ENCODE results near the gene IL13.
A peak's percentile ranks its signal among the peaks of the same experiment; 100 is the strongest.
"Not testable (repeated sequence)": the region's sequence is repeated elsewhere in the genome, so short reads cannot be mapped to it uniquely, and the experiment has no call there.

The IL13 gene

GRCh38 chr5:132657676-132658380 is at the start of gene IL13:
Gene IL13, plus strand, starts transcription at chr5:132658173. Its CDS starts 14 bp downstream, at chr5:132658187.
- peaks cover 8% of the 10 kb centered on the region for H3K27me3 Mint-ChIP-seq
- no peak within 1 kb of the TSS for H3K27ac Mint-ChIP-seq (ENCODE audit: low read depth)
- H3K4me1 Mint-ChIP-seq = peaks cover 13% of the 10 kb centered on the region
- ATAC-seq (replicated peaks; ENCODE audit: extremely low read depth, poor library complexity, severe bottlenecking) = no peak
- H3K9me3 Mint-ChIP-seq = no peaks in the 10 kb centered on the region
- no peaks in the 10 kb centered on the region for H3K36me3 Mint-ChIP-seq (ENCODE audit: insufficient read depth)
- DNase-seq (ENCODE audit: low spot score in 2 of 2) = no peak
- peak within 1 kb of the TSS; percentile 72 for H3K4me3 Mint-ChIP-seq

DNA sequence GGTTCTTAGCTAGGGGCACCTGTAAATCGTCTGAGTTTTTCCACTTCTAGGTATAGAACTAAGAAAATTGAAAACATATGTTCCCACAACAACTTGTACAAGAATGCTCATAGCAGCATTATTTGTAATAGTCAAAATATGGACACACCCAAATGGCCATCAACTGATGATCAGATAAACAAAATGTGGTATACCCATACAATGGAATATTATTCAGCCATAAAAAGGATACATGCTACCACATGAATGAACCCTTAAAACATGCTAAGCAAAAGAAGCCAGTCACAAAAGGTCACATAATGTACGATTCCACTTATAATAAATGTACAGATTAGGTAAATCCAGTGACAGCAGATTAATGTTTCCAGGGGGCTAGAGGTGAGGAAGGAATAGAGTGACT is 46.0 kb upstream of the IL13 start:
- Mint-ChIP-seq H3K27me3 (no peaks in the 10 kb centered on the region), H3K9me3 (peaks cover 5% of the 10 kb centered on the region), H3K4me3 (no peak overlapping the region), H3K27ac (ENCODE audit: low read depth) (no peak overlapping the region), H3K4me1 (no peaks in the 10 kb centered on the region), H3K36me3 (ENCODE audit: insufficient read depth) (peaks cover 27% of the 10 kb centered on the region)
- ATAC-seq (replicated peaks; ENCODE audit: extremely low read depth, poor library complexity, severe bottlenecking) = no peak
- DNase-seq (ENCODE audit: low spot score in 2 of 2) = no peak

- Mint-ChIP-seq H3K36me3 (ENCODE audit: insufficient read depth) (peaks cover 28% of the 10 kb centered on the region), H3K4me3 (no peak overlapping the region), H3K4me1 (no peaks in the 10 kb centered on the region), H3K27me3 (no peaks in the 10 kb centered on the region), H3K27ac (ENCODE audit: low read depth) (no peak overlapping the region), H3K9me3 (peaks cover 5% of the 10 kb centered on the region)
- ATAC-seq (replicated peaks; ENCODE audit: extremely low read depth, poor library complexity, severe bottlenecking) = no peak
- DNase-seq (ENCODE audit: low spot score in 2 of 2) = no peak
Observed at GRCh38 chr5:132612846-132613245, 45.1 kb upstream of the IL13 start.

- Mint-ChIP-seq H3K4me3 (no peak overlapping the region), H3K27ac (ENCODE audit: low read depth) (no peak overlapping the region)
Observed at GRCh38 chr5:132621699-132622098, 36.3 kb upstream of the IL13 start.

GRCh38 chr5:132622608-132623007 is 35.4 kb upstream of the IL13 start:
- no peaks in the 10 kb centered on the region for H3K9me3 Mint-ChIP-seq
- no peak for ATAC-seq (replicated peaks; ENCODE audit: extremely low read depth, poor library complexity, severe bottlenecking)
- H3K27me3 Mint-ChIP-seq = no peaks in the 10 kb centered on the region
- H3K36me3 Mint-ChIP-seq (ENCODE audit: insufficient read depth) = peaks cover 32% of the 10 kb centered on the region
- H3K4me1 Mint-ChIP-seq = no peaks in the 10 kb centered on the region
- no peak for DNase-seq (ENCODE audit: low spot score in 2 of 2)
- H3K27ac Mint-ChIP-seq (ENCODE audit: low read depth) = peak overlapping the region; percentile 67
- H3K4me3 Mint-ChIP-seq = no peak overlapping the region

More at GRCh38 chr5:132621699-132622098, 36.3 kb upstream of the IL13 start:
- no peaks in the 10 kb centered on the region for H3K4me1 Mint-ChIP-seq
- H3K27me3 Mint-ChIP-seq = no peaks in the 10 kb centered on the region
- H3K36me3 Mint-ChIP-seq (ENCODE audit: insufficient read depth) = peaks cover 35% of the 10 kb centered on the region
- DNase-seq (ENCODE audit: low spot score in 2 of 2) (no peak), ATAC-seq (replicated peaks; ENCODE audit: extremely low read depth, poor library complexity, severe bottlenecking) (no peak)
- H3K9me3 Mint-ChIP-seq = no peaks in the 10 kb centered on the region

DNA sequence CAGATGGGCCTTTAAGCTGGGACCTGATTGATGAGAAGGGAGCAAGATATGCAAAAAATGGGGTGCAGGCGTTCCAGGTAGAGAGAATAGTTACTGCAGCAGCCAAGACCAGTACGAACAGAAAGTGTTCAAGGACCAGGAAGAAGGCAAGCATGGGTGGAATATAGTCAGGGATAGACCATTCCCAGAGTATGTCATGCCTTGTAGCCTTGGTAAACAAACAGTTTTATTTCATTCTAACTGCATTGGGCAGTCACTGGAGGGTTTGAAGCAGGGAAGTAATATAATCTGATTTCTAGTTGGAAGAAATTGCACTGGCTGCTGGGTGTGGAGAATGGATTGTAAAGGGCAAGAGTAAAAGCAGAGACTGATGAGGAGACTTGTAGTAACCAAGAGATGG is 30.5 kb upstream of the IL13 start:
- H3K27ac Mint-ChIP-seq (ENCODE audit: low read depth) = no peak overlapping the region

GRCh38 chr5:132628814-132629213 is 29.2 kb upstream of the IL13 start:
- Mint-ChIP-seq H3K4me3 (peak overlapping the region; percentile 5), H3K27me3 (no peaks in the 10 kb centered on the region), H3K4me1 (peaks cover 8% of the 10 kb centered on the region), H3K9me3 (no peaks in the 10 kb centered on the region), H3K36me3 (ENCODE audit: insufficient read depth) (peaks cover 9% of the 10 kb centered on the region), H3K27ac (ENCODE audit: low read depth) (peak overlapping the region; percentile 1)
- no peak for ATAC-seq (replicated peaks; ENCODE audit: extremely low read depth, poor library complexity, severe bottlenecking)
- DNase-seq (ENCODE audit: low spot score in 2 of 2) = no peak

More for the DNA sequence above, 30.5 kb upstream of the IL13 start:
- ATAC-seq (replicated peaks; ENCODE audit: extremely low read depth, poor library complexity, severe bottlenecking) = no peak
- Mint-ChIP-seq H3K36me3 (ENCODE audit: insufficient read depth) (peaks cover 15% of the 10 kb centered on the region), H3K27me3 (no peaks in the 10 kb centered on the region), H3K9me3 (no peaks in the 10 kb centered on the region), H3K4me1 (peaks cover 8% of the 10 kb centered on the region), H3K4me3 (no peak overlapping the region)
- DNase-seq (ENCODE audit: low spot score in 2 of 2) = no peak

GRCh38 chr5:132629230-132629944 is 28.6 kb upstream of the IL13 start:
- Mint-ChIP-seq H3K36me3 (ENCODE audit: insufficient read depth) (peaks cover 8% of the 10 kb centered on the region), H3K4me1 (peaks cover 8% of the 10 kb centered on the region), H3K4me3 (peak overlapping the region; percentile 5), H3K27ac (ENCODE audit: low read depth) (peak overlapping the region; percentile 1), H3K9me3 (no peaks in the 10 kb centered on the region), H3K27me3 (no peaks in the 10 kb centered on the region)
- no peak for DNase-seq (ENCODE audit: low spot score in 2 of 2)
- no peak for ATAC-seq (replicated peaks; ENCODE audit: extremely low read depth, poor library complexity, severe bottlenecking)

DNA sequence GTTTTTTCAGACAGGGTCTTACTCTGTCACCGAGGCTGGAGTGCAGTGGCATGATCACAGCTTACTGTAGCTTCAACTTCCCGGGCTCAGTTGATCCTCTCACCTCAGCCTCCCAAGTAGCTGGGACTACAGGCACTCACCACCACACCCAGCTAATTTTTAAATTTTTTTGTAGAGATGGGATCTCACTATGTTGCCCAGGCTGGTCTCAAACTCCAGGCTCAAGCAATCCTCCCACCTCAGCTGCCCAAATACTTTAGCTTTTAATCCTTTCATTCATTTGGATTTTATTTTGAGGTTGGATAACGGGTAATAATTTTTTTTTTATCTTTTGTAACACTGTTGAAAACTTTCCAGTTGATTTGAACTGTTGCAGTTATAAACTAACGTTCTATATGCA is 24.4 kb upstream of the IL13 start:
- H3K9me3 Mint-ChIP-seq; DNase-seq (ENCODE audit: low spot score in 2 of 2); H3K27ac Mint-ChIP-seq (ENCODE audit: low read depth); ATAC-seq (replicated peaks; ENCODE audit: extremely low read depth, poor library complexity, severe bottlenecking); H3K4me3 Mint-ChIP-seq; H3K27me3 Mint-ChIP-seq: not testable (repeated sequence)
- Mint-ChIP-seq H3K36me3 (ENCODE audit: insufficient read depth) (peaks cover 17% of the 10 kb centered on the region), H3K4me1 (peaks cover 13% of the 10 kb centered on the region)

- ATAC-seq (replicated peaks; ENCODE audit: extremely low read depth, poor library complexity, severe bottlenecking) (no peak), DNase-seq (ENCODE audit: low spot score in 2 of 2) (no peak)
- Mint-ChIP-seq H3K36me3 (ENCODE audit: insufficient read depth) (peaks cover 26% of the 10 kb centered on the region), H3K4me1 (peaks cover 5% of the 10 kb centered on the region), H3K4me3 (no peak overlapping the region), H3K27me3 (no peaks in the 10 kb centered on the region), H3K9me3 (no peaks in the 10 kb centered on the region), H3K27ac (ENCODE audit: low read depth) (no peak overlapping the region)
Observed at GRCh38 chr5:132635873-132636272, 22.1 kb upstream of the IL13 start.

GRCh38 chr5:132637241-132637640 is 20.7 kb upstream of the IL13 start:
- Mint-ChIP-seq H3K9me3 (no peaks in the 10 kb centered on the region), H3K27me3 (no peaks in the 10 kb centered on the region), H3K4me3 (no peak overlapping the region), H3K36me3 (ENCODE audit: insufficient read depth) (peaks cover 32% of the 10 kb centered on the region), H3K27ac (ENCODE audit: low read depth) (no peak overlapping the region), H3K4me1 (peaks cover 5% of the 10 kb centered on the region)
- ATAC-seq (replicated peaks; ENCODE audit: extremely low read depth, poor library complexity, severe bottlenecking) (no peak), DNase-seq (ENCODE audit: low spot score in 2 of 2) (no peak)

DNA sequence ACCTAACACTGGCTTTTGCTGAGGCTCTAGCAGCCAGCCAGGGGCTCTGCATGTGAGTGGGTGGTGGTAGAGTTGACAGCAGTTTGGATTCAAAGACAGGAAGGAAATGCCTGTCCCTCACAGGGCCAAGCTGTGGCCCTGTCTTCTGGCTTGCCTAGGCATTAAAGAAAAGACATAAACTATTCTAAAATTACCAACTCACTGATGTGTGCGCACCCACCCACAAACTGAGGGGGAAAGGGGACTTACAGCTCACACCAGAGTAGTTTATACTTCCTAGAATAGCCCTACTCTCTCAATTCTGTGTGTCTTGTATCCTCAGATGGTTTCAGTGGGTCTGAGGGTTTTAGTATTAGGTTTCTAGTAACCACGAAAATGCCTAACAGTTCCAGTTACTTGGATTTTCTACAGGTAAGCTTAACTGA is 18.3 kb upstream of the IL13 start:
- Mint-ChIP-seq H3K9me3 (no peaks in the 10 kb centered on the region), H3K4me1 (peaks cover 5% of the 10 kb centered on the region), H3K27me3 (no peaks in the 10 kb centered on the region), H3K4me3 (no peak overlapping the region), H3K36me3 (ENCODE audit: insufficient read depth) (peaks cover 36% of the 10 kb centered on the region), H3K27ac (ENCODE audit: low read depth) (no peak overlapping the region)
- DNase-seq (ENCODE audit: low spot score in 2 of 2) = no peak
- ATAC-seq (replicated peaks; ENCODE audit: extremely low read depth, poor library complexity, severe bottlenecking) = no peak

DNA sequence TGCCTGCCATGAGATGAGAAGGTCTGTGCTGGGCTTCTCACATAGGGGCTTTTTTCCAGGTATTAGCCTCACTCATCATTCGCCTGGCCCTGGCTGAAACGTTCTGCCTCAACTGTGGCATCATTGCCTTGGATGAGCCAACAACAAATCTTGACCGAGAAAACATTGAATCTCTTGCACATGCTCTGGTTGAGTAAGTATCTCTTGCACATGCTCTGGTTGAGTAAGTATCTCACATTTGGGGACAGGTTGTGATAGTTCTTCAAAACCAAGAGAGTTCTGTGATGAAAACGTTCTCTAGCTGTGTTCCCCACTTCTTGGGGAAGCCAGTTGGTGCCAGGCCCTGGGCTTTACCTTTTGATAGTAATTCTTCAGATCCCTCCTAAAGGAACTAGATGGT is 17.4 kb upstream of the IL13 start:
- no peak for DNase-seq (ENCODE audit: low spot score in 2 of 2)
- peaks cover under 1% of the 10 kb centered on the region for H3K4me1 Mint-ChIP-seq
- H3K9me3 Mint-ChIP-seq = no peaks in the 10 kb centered on the region
- no peaks in the 10 kb centered on the region for H3K27me3 Mint-ChIP-seq
- ATAC-seq (replicated peaks; ENCODE audit: extremely low read depth, poor library complexity, severe bottlenecking) = no peak
- no peak overlapping the region for H3K27ac Mint-ChIP-seq (ENCODE audit: low read depth)
- no peak overlapping the region for H3K4me3 Mint-ChIP-seq
- peaks cover 36% of the 10 kb centered on the region for H3K36me3 Mint-ChIP-seq (ENCODE audit: insufficient read depth)

All from central memory CD8-positive, alpha-beta T cell (primary cell).